NCI-H1436 (cell line): Measurements from ENCODE around the gene KCNIP4.

ENCODE experiments used
- DNase-seq: peaks from one replicate; lab custom pipeline; 2025; lab: John Stamatoyannopoulos, UW

Gene KCNIP4

DNA sequence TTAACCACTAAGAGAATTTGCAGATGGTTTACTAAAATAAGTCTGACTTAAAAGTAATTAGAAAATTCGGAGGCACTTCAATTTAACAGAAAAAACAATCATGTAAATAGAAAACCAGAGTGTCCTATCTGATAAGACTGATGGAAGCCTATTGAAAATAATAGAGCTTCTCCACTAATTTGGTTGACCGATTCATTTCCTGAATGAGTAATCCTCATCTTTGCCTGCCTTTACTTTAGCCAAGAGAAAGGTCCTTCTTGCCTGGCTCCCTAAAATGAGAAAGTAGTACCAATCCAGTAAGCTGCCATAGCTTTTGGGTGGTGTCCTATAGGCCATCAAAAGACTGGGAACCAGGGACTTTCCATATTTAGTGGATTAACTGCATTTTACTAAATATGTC is 48.4 kb downstream of the KCNIP4 start:
- no peak for DNase-seq

DNA sequence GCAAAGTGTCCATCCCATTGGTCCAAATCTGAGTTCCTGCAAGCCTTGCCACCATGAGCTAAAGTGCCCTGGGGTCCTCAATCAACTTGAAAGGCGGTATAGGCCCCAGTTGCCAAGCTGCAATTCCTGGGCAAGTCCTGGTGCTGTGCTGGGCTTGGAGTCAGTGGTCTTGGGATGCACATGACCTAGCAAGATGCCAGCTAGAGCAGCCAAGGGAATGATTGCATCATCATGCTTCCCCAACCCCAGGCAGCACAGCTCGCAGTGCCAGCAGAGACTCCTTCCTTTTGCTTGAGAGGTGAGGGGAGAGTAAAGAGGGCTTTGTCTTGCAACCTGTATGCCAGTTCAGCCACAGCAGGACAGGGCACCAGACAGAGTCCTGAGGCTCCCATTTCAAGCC is 50.5 kb downstream of the KCNIP4 start:
- no peak for DNase-seq

DNA sequence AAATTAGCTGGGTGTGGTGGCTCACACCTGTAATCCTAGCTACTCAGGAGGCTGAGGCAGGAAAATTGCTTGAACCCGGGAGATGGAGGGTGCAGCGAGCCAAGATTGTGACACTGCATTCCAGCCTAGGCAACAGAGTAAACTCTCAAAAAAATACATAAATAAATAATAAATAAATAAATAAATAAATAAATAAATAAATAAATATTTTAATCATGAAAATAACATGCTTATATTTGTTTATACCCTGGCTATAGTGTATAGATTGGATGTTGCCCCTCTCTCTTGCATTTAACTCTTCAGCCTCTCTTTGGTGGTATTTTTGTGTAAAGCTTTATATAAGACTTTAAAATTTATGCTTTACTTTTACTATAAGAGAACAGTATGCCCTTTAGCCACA is 51.8 kb downstream of the KCNIP4 start:
- DNase-seq, result no peak

DNA sequence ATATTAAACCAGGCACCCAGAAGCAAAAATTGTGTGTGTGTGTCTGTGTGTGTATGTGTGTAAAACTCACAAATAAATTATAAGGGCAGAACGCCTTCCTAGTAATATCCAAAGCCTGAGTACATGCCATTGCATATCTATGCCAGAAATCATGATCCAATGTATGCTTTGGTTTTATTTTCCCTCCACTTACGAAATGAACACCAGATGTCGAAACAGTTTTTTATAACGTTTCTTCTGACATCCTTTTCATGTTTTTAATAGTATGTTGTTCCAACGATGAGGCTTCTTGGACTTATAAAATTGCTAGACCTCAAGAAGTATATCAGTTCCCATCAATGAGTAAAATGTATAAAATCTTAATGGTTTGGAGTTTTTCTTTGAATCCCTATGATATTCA is 55.4 kb downstream of the KCNIP4 start:
- no peak for DNase-seq

DNA sequence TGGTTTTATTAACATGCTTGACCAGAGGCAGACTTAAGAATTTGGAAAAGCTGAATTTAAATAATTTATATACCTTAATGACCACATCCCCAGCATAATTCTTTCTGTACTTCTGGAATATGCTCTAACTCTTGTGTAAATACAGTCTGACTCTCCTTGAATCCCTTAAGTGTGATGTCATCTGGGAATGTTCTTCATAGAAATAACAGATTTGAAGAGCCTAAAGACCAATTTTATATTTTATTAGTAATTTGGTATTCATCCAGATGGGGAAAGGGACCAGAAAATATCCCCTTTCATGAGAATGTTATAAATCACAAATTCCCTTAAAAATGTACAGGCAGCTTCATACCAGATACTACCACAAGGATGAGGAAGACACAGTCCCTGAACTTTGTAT is 58.3 kb downstream of the KCNIP4 start:
- no peak for DNase-seq

DNA sequence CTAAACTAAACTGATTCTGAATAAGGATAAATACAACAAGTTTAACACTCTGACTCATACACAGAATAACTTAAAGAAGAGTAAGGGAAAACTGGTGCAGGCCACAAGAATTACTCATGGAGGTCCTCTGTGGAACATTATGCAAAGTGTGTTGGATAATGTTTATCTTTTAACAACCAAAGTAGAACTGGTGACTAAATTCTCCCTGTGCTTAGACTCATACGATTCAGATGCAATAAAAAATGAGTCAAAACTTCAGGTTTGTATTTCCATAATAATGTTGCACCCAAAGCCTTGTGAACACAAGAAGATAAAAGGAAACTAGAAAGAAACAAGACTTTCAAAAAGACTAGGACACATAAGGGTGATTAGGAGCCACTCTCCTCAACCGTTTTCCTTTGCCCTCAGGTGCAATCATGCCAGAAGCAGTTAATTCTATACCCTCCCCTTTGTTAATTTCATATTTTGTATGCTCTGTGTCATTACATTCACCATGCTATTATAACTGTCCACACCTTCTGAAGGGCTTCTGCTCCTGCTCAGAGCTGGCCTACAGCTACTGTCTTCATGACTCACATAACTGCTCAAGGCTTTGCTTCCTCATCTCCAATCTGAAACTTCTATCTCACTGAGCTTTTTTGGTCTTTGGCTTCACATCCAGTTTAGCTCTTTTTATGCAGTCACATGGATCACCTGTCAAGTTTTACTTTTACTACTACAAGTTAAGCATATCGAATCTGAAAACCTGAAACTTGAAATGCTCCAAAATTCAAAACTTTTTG is 60.2 kb downstream of the KCNIP4 start:
- no peak for DNase-seq

DNA sequence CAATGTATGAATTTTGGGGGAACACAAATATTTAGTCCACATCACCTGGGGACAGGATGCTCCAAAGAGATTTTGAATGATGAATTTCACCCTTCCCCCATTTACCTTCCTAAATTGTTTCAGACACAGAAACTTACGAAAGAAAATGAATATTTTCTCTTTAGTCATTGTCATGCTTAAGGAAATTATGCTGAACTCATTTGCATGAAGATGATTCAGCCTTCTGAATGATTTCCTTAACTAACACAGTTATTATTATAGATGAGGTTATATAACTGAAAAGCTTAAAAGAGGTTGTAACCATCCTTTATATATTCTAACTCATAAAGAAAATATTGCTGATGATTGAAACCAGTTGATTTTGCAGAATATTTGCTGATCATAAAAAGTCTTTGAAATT is 61.1 kb downstream of the KCNIP4 start:
- no peak for DNase-seq

DNA sequence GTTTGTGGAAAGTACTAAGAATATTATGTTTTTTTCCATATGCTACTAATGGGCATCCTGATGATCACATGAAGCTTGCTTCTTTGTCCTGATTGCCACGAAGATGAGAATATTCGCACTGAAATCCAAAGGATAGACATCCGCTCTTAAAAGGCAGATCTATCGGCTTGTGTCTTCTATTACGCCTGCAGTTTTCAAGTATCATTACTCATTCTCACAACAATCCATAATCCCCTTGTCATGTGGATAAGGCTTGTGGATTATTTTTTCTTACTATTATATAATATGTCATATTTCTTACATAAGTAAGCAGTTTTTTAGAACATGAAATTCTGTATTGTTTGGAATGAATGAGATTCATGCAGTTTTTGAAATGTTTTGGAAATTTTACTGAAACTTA is 62.8 kb downstream of the KCNIP4 start:
- DNase-seq, result no peak

DNA sequence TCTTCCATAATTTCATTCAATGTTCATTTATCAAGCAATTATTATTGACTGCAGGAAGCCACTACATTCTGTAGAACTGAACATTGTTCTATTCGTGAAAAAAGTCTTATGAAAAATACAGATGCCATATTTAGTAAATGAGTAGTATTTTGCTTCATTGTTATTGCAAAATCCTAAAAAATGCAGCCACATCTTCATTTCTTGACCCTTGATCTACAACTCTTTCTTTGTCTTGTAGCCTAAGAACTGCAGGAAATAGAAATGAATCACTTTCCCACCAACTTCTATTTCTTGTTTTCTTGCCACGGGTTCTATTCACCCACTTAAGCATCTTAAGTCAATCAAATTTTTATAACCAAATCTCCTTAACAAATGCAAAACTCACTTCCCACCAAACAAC is 63.3 kb downstream of the KCNIP4 start:
- no peak for DNase-seq

DNA sequence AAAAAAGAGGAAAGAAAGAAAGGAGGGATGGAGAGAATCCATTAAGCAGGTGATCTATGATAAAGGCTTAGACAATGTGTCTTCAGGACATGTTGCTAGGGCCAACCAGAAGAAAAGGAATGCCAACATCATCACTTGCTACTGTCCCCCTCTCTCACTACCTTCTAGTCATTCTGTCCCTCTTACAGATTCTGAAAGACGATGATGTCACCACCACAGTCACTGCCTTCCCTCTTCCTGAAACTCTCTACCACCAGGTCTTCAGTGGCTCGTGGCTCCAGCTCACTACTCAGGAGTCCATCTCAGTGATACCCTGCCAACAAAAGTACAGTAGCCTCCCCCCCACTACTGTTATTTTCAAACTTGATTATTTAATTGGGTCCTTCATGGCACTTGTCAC is 64.0 kb downstream of the KCNIP4 start:
- no peak for DNase-seq

DNA sequence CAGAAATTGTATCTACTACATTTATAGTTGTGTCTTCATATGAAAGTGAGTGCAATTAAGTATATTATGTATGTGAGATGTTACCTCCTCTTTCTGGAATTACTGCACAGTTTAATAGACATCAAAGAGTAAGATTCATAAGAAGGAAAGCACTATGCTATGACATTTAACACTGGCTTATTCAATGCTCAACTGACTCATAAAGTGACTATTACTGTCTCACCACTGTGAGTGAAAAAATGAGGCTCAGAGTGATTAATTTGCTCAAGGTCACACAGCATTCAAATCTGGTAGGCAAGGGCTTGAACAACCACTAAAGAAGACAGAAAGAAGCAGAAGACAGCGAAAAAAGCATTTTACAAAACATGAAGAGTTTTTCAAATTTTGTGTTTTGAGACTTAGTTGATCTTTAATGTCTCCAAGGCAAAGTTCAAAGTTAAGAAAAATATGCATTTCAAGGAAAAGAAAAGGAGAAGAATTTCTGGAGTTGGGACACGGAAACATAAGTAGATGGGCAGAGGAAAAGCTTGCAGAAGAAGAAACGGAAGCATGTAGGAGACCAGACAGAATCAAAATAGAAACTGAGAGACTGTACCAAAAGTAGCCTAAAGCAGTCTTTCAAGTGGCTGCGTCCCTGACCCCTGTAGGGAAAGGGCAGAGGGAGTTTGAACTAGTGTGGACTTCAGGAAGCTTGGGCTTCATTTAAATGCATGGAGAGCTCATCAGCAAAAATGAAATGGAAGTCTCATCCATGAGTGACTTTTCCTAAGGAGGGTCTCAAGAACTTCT is 66.3 kb downstream of the KCNIP4 start:
- DNase-seq, result no peak

DNA sequence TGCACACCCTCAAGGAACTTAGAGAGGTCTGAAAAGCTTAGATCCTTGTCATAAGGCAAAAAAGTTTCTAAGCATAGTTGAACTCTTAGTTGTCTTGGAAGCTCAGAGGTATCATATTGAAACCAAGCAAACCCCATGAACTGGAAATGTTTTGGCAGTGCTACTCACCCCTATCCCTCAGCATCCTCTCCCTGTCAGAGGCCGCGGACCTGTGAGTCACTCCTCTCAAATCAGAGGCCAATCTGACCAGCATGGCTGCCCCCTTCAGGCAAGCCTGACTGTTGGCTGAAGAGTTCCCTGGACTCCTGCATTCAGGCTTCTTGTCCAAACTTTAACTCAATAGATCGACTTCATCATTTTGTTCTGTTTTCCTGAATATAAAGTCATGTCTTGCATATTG is 69.4 kb downstream of the KCNIP4 start:
- no peak for DNase-seq

DNA sequence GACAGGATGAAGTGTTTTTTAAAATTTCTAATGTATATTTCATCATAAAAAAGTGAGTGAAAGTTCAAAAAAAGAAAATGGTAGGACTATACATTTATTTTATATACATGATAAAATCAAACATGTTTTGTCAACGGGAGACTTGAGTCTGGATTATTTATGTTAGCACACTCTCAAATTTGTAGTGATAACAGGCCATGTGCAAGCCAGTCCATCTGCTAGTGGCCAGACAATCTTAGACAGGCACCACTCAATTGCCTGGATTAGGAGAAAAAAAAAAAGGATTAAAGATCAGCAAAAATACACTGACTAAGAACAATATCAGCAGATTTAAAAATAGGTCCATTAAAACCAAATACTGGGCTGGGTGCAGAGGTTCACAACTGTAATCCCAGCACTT is 71.9 kb downstream of the KCNIP4 start:
- DNase-seq, result no peak

DNA sequence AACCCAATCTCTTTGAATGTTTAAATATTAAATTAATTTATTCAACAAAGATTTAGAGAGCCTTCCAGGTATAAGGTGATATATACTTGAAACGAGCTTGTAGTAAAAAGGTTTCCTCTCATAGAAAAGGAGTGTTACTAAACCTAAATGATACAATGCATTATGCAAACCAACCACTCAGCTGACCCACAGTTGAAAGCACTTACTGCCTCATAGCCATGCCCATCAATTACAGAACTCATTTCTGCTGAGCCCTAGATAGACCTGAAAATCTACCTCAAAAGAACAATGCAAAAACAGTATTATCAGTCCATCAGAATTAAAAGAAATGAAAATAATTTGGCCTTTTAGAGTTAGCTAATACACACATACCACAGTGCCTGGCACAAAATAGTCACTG is 75.4 kb downstream of the KCNIP4 start:
- no peak for DNase-seq

DNA sequence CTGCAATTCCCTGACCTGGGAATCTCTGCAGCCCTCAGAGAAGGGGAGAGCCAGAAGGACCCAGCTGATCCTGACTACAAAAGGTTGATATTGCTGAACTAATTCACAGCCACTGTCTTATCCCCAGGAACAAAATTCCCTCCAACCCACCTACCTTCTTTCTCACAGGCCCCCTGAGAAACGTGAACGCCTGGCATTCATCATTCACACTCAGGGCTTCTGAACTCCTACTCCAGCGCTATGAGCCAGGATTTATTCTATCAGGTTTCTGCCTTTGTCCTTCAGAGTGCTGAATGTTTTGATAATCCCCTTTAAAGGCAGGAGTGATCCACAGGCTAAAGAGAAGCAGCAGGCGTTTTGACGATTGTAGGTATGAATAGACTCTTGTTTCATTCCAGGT is 76.5 kb downstream of the KCNIP4 start:
- DNase-seq, result no peak

DNA sequence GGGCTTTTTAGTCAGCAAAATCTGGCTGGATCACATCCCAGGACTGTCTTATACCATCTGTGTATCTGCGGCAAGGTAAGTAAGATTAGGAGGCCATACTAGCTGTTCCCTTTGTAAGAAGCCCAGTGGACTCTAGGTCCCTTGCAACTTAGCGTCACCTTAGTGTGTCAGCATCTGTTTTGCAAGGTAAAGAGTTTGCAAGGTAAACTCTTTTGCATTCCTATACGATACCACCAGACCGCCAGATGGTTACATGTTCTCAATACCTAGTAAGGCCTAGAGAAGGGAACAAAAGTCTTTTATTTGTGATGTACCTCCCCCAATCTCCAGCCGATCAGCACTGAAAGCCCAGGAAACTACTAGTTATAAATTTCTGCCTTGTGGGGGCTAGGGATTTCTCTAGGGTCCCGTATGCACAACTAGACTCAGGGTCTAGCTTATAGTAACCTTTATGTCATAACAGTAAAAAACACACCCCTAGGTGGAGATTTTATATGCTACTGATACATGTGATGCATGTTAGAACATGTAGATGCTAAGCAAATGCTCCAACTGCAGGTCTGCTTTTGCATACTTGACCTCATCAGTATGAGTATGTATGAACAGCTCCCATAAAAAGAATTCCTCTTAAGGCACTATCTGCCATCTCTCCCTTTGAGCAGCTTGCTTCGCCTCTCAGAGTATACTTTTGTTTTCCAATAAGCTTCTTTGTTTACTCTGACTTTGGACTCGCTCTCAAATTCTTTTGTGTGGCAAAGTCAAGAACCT is 78.4 kb downstream of the KCNIP4 start:
- no peak for DNase-seq

DNA sequence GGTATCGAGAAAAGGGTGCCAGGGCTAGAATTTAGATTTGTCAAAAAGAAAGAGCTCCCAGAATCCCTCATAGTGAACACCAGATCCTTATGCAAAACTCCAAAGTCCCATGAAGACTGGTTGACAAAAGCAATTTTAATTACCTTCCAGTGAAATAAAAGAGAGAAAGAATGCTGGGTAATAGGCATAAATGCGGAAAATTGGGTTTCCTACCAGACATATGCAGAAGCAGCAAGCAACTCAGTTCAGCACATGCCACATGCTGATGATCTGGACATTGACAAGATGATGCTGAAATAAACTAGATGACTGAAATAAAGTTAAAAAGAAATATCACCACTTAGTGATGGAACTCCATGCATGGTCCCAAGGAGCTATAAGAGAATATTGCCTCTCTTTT is 83.9 kb downstream of the KCNIP4 start:
- DNase-seq, result no peak

DNA sequence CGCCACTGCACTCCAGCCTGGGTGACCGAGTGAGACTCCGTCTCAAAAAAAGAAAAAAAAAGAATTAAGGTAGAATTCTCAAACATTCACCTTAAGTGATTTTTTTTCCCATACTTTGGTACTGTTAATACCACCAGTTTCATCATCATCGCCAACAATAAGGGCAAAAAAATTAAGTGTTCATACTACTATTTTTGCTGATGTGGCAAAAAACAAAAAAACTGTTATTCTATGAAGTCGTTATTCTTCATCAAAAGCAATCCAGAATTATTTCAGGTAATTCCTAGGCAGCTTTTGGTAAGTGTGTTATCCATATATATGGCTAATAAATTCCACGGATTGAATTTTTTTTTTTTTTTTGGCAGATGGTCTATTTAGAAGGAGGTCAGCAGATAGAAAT is 85.7 kb downstream of the KCNIP4 start:
- no peak for DNase-seq

DNA sequence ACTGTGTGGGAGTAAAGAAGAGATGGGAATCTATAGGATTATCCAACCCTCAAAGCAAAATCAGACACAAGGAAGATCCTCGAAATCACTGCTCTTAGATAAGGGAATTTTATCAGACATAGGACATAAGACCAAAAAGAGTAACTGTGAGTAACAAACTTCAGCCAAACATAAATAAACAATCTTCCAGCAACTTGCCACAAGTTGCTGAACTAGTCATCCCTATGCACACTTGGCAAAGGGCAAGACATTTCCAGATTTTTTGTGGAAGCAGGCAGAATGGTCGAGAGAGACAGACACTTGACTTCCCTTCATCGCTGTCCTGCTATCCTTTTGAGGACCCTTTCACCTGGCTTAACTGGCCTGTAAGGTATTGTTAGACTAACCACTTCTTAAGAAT is 89.6 kb downstream of the KCNIP4 start:
- no peak for DNase-seq

DNA sequence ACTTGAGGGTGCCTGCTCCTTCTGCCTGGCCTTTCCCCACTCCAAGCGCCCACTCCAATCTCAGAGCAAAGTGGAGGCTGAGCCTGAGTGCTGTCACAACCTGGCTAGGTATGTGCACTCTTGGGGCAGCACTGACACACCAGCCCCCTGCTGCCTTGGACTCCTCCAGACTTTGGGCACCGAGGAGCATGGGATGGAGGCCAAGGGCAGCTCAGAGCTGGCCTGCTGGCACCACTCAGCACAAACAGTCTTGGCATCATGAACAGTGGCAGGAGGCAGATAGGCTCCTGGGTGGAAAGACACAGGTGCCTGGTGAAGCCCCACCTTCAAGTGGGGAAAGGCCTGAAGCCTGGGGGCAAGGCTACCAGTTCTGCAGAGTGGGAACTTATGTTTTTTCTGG is 91.8 kb downstream of the KCNIP4 start:
- no peak for DNase-seq

DNA sequence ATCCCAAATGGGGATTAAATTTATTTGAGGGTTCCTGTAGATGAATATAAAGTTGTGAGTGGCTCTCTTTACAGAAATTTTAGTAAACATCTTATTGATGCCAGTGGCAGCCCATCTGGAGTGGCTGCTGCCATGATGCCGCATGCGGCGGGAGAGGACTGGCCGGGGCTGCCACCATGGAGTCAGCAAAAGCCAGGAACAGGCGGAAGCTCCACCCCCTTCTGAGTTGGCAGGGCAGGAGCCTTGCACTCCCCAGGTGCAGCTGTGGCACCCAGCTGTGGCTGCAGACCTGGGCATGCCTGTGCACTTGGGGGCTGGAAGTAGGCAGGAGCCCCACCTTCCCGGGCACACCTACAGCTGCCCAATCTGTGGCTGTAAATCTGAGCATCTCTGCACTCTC is 92.3 kb downstream of the KCNIP4 start:
- DNase-seq, result no peak

DNA sequence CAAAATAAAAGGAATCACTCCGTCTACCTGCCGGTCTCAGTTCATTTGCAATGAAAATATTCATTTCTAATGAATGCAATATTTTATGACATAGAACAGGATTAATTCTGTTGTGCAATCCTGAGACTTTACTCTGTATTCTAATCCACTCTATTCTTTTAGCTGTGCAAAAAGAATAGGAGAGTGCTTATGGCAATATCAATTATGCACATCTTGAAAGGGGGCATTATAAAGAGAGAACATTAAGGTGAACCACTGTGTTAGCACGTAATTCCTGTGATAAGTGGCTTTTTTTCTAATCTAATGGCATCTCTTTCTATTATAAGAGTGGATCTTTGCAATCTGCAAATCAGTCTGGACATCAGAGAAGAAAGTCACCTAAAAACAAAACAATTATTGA is 99.5 kb downstream of the KCNIP4 start:
- no peak for DNase-seq

DNA sequence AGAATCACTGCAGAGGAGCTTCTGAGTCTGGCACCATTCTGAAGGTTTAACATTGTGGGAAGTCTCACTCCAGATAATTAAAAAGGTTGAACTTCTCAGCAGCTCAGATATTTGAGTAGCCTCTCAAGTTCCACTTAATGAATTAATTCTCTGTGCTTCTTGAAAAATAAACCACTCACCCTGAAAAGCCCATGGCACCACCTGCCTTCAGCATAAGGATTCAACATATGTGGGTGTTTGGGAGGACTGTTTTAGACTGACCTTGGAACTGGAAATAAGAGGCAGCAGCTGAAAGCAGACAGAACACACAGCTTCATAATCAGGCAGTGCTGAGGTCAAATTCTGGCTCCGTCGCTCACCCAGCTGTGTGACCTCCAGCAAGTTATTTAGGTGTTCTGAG is 100.6 kb downstream of the KCNIP4 start:
- DNase-seq, result no peak
